ENCODE measurements around the gene ELP4. TPM values are rescaled to one million over a fixed set of nuclear protein-coding genes. Genes with fewer than 3 reads are reported as not detected.
"Not testable (repeated sequence)": the region's sequence is repeated elsewhere in the genome, so short reads cannot be mapped to it uniquely, and the experiment has no call there.

Gene ELP4
- total RNA-seq, 1 donor from 2014 or later, result 21.2 TPM

DNA sequence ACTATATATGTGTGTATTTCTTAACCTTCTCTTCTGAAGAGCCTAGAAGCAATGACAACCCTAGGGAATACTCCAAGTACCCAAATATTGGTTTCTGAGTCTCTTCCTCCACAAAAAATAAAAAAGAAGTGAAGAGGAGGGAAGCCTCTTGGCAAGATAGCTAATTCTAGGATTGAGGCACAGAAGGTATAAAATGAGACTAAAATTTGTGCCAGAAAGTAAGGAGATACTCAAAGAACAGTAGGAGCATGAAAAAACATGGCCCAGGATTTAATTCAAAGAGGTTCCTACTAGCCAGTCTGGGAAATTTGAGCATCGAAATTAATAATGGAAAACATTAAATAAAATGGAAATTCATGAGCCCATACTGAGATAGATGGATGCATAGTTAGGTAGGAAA, 189.5 kb downstream of the ELP4 start:
- intact Hi-C loops (cut with micrococcal nuclease), result no loop called here

DNA sequence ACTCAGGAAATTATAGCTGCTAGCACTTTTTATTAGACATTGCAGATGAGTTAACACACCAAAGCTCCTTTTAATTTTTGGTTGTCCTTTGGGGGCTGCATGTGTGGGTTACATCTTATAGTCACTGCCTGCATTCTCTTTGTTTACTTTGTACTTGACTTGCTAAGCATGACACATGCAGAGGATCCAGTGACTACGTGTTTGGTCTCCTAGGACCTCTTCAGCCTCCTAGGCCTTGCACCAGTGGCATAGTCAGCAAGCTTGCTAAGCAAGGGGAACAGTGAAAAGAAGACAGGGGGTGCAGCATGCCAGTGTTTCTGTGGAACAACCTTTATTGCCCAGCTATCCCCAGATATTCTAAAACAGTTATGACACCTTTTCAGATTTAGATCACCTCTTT, 193.4 kb downstream of the ELP4 start:
- intact Hi-C loops (cut with micrococcal nuclease), result no loop called here

DNA sequence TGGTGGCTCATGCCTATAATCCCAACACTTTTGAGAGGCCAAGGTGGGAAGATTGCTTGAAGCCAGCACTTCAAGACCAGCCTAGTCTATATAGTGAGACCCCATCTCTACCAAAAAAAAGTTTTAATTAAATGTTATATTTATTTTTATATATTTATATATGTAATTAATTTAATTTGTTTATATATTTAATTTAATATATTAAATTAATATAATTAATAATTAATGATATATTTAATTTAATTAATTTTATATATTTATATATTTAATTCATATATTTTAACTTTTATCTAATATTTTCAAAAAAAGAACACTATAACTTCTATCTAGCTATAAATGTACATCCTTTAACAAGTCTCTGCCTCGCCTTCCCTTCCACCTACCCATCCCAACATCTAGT, 196.8 kb downstream of the ELP4 start:
- intact Hi-C loops (cut with micrococcal nuclease), result no loop called here

DNA sequence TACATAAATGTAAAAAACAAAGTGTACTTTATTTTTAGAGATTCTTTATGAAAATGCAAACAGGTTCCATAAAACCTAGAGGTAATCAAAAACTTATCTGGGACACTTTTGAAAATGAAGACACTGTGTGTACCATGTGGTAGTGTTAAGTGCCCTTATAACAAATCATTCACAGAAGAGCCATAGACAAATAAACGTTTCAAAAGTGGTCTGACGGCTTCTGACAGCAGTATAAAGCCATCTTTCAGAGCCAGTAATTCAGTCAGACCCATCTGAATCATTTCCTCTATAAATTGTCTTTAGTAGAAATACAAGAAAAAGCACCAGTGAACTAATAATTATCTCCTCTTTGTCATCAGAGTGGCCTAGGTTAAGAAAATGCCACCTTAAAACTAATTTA, 201.6 kb downstream of the ELP4 start:
- intact Hi-C loops (cut with micrococcal nuclease), result no loop called here

DNA sequence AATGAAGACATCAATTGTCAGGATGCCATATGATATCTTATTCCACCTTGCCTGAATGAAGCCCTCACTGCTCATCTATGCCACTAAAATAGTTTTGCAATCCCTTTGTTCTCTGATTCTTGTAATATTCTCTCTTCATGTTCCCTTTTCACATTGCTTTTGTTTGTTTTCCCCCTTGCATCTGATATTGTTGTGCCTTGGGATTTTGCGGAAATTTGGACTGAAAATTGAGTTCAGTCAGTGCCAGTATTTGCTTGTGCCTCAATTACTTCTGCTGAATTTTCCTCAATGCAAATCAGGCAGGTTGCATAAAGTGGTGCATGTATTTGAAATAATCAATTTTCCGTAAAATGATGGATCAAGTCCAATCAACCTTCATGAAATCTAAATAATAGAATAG, 203.3 kb downstream of the ELP4 start:
- intact Hi-C loops (cut with micrococcal nuclease), result no loop called here

DNA sequence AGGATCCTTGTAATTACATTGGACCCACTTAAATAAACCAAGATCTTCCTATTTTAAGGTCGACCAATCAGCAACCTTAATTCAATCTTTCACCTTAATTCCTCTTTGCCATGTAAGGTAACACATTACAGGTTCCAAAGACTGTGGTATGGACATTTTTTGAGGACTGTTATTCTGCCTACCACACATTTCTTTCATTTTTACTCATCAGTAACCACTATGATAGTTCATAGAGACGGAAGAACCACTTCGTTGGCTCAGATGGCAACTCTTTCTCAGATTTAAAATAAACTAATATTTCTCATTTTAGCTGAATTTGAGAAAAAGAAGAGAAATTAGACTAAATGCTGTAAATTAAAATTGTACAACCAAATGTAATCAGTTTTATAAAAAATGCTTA, 205.3 kb downstream of the ELP4 start:
- intact Hi-C loops (cut with micrococcal nuclease), result no loop called here

DNA sequence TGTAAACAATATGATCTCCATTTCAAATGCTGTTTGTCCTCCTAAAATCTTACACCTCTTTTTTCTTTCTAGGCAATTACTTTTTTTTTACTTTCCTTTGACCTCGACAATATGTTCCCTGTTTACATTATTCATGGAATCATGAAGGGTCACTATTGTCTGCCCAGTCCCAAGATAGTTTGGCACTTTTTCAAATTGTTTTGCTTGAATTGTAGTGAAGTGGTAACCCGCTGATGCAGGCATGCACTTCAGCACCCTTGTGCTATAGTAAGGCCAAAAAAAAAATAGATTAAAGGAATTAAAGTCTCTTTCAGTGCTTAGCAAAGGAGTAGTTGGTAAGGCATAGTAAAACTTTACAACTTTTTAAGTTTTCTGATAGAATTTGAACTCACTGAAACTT, 210.7 kb downstream of the ELP4 start:
- intact Hi-C loops (cut with micrococcal nuclease), result no loop called here

DNA sequence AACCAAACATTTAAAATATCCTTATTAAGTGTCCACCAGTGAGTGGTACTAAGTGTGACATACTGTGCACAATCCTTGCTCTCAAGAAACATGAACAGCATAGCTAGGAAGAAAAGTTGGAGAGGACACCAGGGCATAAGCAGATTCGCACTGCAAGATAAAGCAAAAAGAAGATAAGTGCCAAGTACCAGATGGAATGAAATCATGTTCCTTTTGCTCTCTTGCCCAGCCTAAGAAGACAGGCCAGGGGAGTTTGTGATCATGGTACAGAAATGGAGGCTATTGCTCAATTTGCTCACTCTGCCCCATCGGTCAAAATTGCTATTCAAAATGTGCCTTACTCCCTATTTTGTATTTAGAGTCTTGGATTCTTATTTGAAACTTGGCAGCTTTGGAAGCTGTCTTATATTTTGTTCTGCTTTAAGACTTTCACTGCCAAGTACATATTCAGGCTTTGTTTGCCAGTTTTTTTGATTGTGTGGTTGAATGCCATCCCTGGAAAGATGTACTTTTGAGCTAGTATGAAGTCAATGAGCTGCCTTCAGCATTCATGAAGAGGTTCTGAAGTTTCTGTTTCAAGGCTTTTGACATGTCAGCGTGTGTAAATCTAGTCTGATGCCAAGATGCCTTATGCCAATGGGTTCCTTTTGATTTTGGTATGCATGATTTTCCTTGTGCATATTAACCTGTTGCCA, 211.3 kb downstream of the ELP4 start:
- intact Hi-C loops (cut with micrococcal nuclease), result no loop called here

DNA sequence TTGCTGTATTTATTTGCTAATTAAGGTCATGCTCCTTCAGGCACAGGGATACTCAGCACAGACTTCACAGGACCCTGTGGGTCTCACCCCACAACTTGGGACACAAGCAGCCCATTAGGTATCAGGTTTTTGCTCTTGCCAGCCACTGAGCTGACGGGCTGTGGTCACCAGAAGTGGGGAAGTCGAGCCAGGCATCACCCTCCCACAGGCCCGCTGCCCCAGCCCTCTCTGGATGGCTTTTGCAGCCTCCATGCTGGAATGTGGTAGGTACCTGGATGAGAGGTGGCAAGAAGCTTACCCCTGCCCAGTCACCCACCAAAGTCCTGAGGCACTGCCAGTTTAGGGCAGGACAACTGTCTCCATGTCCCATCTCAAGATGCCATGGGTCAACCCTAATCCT, 213.2 kb downstream of the ELP4 start:
- intact Hi-C loops (cut with micrococcal nuclease), result no loop called here

DNA sequence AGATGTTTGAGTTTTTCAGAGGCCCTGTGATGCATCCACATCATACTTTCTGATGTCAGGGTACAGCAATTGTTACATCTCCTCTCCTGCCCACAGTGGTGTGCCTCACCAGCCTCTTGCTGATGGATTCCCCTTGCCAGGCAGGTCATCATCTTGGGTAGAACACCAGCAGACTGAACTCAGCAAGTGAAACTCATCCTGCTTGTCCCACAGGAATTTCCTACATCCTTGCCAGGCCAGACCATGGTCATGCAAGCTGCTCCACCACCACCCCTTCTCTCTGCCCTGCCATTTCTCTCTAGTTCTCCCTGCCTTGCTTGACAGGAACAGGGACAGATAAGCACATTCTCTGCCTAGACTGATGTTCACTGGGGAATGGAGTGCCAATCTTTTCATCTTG, 215.6 kb downstream of the ELP4 start:
- intact Hi-C loops (cut with micrococcal nuclease), result no loop called here

DNA sequence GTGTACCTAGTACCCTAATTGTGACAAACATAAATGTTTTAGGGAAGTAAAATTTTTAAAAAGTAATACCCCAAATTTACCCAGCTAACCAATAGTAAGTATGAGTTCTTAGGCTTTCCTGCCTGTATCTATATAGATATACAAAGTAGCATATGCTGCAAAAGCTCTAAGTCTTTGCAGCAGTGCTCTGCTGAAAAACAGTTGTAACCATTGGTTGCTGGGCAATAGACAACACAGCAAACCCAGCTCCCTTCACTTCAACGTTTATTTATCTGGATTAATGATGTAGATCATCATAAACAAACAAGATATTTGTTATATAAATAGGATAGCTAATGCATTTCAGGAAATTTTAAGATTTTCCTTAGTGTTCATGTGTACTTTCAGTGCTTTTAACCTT, 218.9 kb downstream of the ELP4 start:
- intact Hi-C loops (cut with micrococcal nuclease), result no loop called here

DNA sequence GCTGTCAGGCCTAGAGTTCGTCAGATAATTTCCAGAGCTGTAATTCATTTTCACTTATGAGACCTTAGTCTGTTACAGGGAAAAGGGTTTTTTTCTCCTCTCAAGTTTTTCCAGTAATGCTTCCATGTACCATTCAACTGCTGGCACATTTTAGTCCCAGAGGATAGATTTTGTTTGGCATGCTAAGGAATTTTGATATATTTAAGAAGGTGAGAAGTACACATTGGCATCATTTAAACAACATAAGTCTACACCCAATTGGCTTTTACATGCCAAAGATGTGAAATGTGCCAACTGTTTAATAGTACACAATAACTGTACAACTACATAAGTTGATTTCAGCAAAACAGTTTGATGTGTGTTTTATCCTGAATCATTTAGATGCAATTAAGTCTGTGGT, 230.6 kb downstream of the ELP4 start:
- intact Hi-C loops (cut with micrococcal nuclease), result no loop called here

DNA sequence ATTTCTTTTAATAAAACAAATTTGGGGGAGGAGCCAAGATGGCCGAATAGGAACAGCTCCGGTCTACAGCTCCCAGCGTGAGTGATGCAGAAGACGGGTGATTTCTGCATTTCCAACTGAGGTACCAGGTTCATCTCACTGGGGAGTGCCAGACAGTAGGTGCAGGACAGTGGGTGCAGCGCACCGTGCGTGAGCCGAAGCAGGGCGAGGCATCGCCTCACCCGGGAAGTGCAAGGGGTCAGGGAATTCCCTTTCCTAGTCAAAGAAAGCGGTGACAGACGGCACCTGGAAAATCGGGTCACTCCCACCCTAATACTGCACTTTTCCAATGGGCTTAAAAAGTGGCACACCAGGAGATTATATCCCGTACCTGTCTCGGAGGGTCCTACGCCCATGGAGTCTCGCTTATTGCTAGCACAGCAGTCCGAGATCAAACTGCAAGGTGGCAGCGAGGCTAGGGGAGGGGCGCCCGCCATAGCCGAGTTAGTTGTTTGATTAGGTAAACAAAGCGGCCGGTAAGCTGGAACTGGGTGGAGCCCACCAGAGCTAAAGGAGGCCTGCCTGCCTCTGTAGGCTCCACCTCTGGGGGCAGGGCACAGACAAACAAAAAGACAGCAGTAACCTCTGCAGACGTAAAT, 231.3 kb downstream of the ELP4 start:
- intact Hi-C loops (cut with micrococcal nuclease), result not testable (repeated sequence)

DNA sequence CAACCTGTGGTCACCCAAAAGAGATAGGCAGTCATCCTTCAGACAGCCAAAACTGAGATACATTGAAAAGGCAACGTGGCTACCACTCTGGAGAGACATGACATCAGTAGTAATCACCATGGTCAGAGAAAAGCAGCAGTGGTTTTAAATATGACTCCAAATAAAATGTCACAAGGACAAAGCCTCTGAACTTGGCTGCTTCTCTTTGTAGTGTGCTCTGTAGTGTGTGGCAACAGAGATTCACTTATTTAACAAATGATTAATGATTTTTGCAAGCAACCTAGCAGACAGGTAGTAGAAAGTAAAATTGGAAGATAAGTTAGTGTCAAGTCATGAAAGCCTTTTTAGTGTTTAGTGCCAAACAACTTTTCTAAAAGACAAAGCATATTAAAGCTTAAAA, 238.0 kb downstream of the ELP4 start:
- intact Hi-C loops (cut with micrococcal nuclease), result no loop called here

DNA sequence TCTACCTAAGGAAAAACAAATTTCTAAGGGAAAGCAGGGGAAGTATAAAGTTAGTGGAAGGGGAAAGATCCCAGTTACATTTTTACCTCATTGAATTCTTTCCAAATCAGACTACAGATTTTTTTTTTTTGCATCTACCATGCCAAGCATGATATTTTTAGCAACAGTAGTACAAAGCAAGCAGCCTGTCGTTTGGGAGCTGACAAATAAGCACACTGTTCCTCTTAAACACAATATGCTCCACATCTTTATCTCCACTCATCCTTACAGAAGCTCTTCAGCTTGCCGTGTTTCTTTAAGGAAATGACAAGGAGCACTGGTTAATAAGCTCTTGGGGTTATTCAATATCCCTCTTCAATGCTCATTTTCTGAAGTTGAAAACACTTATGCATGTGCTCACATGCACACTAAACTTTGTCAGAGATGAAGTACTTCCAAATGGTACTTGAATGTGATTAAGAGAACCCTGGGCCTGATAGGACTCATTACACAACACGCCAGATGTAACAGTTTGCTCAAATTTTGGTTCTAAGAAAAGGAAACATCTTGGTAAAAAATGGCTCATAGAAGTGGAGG, 247.8 kb downstream of the ELP4 start:
- intact Hi-C loops (cut with micrococcal nuclease), result no loop called here

DNA sequence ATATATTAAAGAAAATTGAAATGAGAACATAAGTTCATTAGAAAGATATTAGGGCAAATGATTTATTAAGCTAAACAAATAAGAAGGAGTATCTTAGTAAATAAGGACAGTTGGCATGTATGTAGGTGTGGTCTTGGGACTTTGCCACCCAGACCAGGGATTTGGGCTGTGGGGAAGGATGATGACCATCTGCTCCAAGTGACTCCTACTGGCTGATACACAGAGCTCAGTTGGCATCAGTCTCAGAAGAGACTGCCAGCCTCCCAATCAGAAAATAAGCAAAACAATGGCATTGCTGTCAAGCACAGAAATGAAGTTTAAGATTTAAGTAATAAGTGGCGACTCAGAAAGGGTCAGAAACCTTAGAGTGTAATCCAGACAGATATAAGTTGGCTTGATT, 252.1 kb downstream of the ELP4 start:
- intact Hi-C loops (cut with micrococcal nuclease), result no loop called here

DNA sequence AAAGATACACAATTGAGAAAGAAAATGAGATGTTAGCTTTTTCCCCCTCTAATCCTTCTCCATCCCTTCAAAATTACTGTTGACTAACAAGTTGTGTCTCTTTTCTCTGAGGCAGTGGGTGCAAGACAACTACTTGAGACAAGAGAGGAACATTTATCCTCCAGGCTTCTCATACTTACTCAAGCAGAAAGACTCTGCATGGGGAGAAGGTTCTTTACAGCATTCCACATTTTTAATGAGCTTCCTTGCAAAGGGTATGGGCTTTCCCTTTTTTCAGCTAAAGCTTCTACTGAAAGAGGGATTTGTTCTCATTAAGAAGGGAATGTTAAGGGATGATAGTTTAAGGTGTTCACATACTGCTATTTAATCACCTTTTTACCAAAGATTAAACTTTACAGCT, 253.7 kb downstream of the ELP4 start:
- intact Hi-C loops (cut with micrococcal nuclease), result no loop called here

DNA sequence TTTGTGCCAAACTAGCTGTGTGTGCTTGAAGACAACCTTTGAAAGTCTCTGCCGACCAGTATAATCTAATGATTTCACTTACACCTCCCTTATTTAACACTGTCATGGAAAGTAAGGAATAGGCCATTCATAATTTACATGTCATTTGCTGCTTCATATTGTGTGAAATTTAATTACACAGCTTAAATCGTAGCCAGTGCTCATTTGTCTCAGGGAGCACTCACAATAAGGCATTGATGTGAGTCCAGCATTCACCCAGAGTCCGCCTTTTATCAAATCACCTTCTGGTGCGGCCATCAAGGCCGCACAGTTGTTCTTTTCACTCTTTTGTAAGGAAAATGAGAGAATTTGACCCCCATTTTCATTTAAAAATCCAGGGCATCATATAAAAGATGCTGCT, 254.7 kb downstream of the ELP4 start:
- intact Hi-C loops (cut with micrococcal nuclease), result no loop called here

DNA sequence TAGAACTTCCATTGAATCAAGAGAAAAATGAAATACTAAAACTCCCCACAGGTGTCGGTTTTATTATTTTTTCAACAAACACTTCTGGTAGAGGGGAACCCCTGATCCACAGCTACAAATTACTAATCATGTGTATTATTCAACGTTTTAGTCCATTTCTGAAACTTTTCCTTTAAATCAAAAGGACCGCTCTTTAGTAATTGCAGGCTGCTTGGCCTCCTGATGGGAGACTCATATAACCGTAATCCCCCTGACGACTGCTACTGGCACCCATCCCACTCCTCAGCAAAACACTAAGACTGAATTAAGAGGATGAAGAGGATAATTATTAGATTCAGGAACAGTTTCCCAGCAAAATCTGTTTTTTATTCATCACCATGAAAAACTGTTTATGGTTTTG, 255.2 kb downstream of the ELP4 start:
- intact Hi-C loops (cut with micrococcal nuclease), result no loop called here

DNA sequence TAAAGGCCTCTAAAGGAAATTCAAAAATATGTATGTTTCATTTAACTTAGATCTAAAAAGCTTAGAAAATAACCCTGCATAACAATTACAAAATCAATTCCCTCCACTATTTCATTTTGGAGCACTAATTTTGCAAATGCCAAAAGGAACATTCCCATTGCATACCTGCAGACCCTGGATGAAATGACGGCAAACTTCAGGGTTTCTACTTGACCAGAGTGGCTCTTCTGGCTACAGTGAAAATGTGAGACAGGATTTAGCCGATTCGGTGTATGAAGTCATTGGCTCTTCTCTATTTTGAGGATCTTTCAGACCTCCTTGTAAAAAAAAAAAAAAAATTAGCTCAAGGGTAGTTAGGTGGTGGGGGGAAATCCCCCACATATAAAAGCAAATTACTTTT, 257.5 kb downstream of the ELP4 start:
- intact Hi-C loops (cut with micrococcal nuclease), result no loop called here

DNA sequence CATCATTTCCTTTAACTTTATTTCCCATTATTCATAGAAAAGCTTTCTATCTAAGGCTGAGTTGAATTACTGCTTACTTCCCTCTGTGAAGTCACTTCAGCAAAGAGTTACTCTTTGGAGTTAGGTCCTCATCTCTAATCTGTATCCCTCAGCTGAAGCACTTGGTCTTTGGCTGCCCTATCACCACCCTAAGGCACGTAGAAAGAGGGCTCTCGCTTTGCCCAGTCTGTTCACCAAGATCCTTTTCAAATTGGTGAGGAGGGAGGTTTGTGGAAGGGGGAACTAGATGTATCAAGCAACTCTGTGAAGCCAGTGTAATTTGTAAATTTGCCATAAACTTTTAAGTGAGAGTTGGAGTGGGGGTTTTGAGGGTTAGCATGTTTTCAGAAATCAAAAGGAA, 258.1 kb downstream of the ELP4 start:
- intact Hi-C loops (cut with micrococcal nuclease), result no loop called here

DNA sequence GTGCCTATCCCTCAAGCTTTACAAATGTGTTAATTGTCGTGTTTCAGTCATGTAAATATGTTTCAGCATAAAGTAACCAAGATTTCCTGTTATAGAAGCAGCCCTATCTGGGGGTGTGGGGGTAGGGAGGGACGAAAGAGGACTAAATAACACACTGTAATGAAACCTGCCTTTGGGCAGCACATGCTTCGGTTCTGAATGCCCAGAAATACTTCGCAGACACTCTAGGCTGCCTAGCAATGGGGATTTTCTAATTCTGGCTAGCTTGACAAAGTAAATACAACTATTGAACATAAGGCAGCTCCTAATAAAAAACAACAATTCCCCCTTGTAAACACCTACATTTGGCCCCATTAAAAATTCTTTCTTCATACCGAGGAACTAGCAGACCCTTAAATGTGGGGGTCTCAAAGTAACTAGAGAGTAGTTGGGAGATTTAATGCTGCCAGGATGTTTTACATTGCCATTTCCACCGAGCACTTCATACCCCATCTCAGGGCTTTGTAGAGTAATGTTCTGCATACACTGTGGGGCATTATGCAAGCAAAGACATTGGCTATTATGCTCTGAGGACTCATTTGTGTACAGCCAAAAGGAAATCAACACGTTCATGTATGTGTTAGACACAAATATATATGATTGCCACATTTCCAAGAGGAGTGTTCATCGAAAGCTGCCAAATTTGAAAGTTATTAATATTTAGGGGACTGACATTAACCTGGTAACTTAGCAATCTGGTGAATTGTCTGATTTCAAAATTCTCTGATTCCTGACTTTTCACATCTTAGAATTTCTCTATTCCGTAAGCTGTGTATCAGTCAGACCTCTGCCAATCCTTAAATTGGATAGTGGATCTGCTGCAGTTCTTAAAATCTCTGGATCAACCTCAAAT, 259.4 kb downstream of the ELP4 start:
- intact Hi-C loops (cut with micrococcal nuclease), result no loop called here

Data from T-helper 2 cell treated with Interferon-gamma antibody and Interleukin-4, amounts not matched to agents 100 ng/mL and 5 ng/mL, for 36 hours (primary cell).